K562 (cell line): Measurements from ENCODE around the gene DENND2A. TPM values are rescaled to one million over a fixed set of nuclear protein-coding genes. Genes with fewer than 3 reads are reported as not detected.
A peak's percentile ranks its signal among the peaks of the same experiment; 100 is the strongest.

ENCODE experiments used
- ATF3 ChIP-seq, 2 experiments: fragments of 450-650 bp in 1 of 2; sonication (generic) in 1 of 2; formaldehyde crosslinking in 1 of 2; IDR thresholded peaks in 1 of 2; conservative IDR thresholded peaks in 1 of 2; 2 replicates each; pipeline versions ENCODE4 v1.6.1 to v1.8.1; 2016 to 2023; ENCODE audit warnings: mild to moderate bottlenecking in 2 of 2, moderate library complexity in 2 of 2, inconsistent platforms in 1 of 2, missing genetic modification reagents in 1 of 2
- CBX2 ChIP-seq: fragments of 200-600 bp; sonication (generic); IDR thresholded peaks from one replicate; pipeline ENCODE4 v1.6.1; 2012; ENCODE audit warnings: mild to moderate bottlenecking, low read length, inconsistent platforms; ENCODE audit not compliant: insufficient read depth, poor library complexity, severe bottlenecking
- DIDO1 ChIP-seq: fragments of 450-650 bp; IDR thresholded peaks from 2 replicates; pipeline ENCODE4 v1.6.1; 2016; ENCODE audit warnings: low read depth, missing biosample characterization, missing genetic modification characterization
- E2F4 ChIP-seq: sonication (generic); formaldehyde crosslinking; IDR thresholded peaks from 2 replicates; pipeline ENCODE4 v1.8.0; 2022; ENCODE audit warnings: mild to moderate bottlenecking, low read depth, missing genetic modification reagents
- ELF4 ChIP-seq: fragments of 450-650 bp; formaldehyde crosslinking; IDR thresholded peaks from 2 replicates; pipeline ENCODE4 v1.4.0; 2022; ENCODE audit warnings: missing genetic modification characterization
- ESRRA ChIP-seq: fragments of 450-650 bp; IDR thresholded peaks from 2 replicates; pipeline ENCODE4 v1.6.1; 2014; ENCODE audit warnings: low read depth, mild to moderate bottlenecking, moderate library complexity, borderline replicate concordance
- FOXJ2 ChIP-seq: fragments of 200-800 bp; sonication (Bioruptor generic); IDR thresholded peaks from 2 replicates; pipeline ENCODE4 v1.6.1; 2016; ENCODE audit warnings: missing genetic modification characterization, missing compliant biosample characterization
- GMEB1 ChIP-seq: fragments of 250-450 bp; sonication (Bioruptor Pico); IDR thresholded peaks from 2 replicates; pipeline ENCODE4 v1.4.0; 2020; ENCODE audit warnings: mild to moderate bottlenecking
- GTF2E2 ChIP-seq: fragments of 200-800 bp; sonication (Bioruptor generic); IDR thresholded peaks from 2 replicates; pipeline ENCODE4 v1.6.1; 2016; ENCODE audit warnings: missing genetic modification characterization, missing compliant biosample characterization
- ILK ChIP-seq: fragments of 450-650 bp; IDR thresholded peaks from 2 replicates; pipeline ENCODE4 v1.6.1; 2016; ENCODE audit warnings: missing genetic modification characterization, low read depth, mild to moderate bottlenecking, missing compliant biosample characterization, moderate library complexity, borderline replicate concordance
- MAFG ChIP-seq: fragments of 450-650 bp; conservative IDR thresholded peaks from 2 replicates; pipeline ENCODE4 v1.6.1; 2016; ENCODE audit warnings: missing genetic modification characterization, missing compliant biosample characterization
- NFIC ChIP-seq: fragments of 450-650 bp; IDR thresholded peaks from 2 replicates; pipeline ENCODE4 v1.6.1; 2017; ENCODE audit warnings: mild to moderate bottlenecking, inconsistent platforms
- RFX7 ChIP-seq: fragments of 250-450 bp; sonication (Bioruptor Pico); IDR thresholded peaks from 2 replicates; pipeline ENCODE4 v1.5.1; 2021; ENCODE audit warnings: mild to moderate bottlenecking
- RHOXF2B ChIP-seq: fragments of 250-450 bp; sonication (Bioruptor Pico); conservative IDR thresholded peaks from 2 replicates; pipeline ENCODE4 v1.5.1; 2021
- SLC30A9 ChIP-seq: fragments of 250-450 bp; sonication (Bioruptor Pico); IDR thresholded peaks from 2 replicates; pipeline ENCODE4 v1.8.0; 2022; ENCODE audit warnings: mild to moderate bottlenecking, moderate library complexity
- SMARCA4 ChIP-seq: fragments of 450-650 bp; IDR thresholded peaks from 2 replicates; pipeline ENCODE4 v1.6.1; 2016
- STAG1 ChIP-seq: sonication (generic); formaldehyde crosslinking; IDR thresholded peaks from 2 replicates; pipeline ENCODE4 v1.5.0; 2020; ENCODE audit warnings: missing genetic modification reagents, borderline replicate concordance
- ZBTB5 ChIP-seq: fragments of 450-650 bp; IDR thresholded peaks from 2 replicates; pipeline ENCODE4 v1.6.1; 2017; ENCODE audit warnings: antibody characterized with exemption
- ZNF175 ChIP-seq: fragments of 200-800 bp; sonication (Bioruptor generic); IDR thresholded peaks from 2 replicates; pipeline ENCODE4 v1.6.1; 2016; ENCODE audit warnings: low read depth, mild to moderate bottlenecking, missing genetic modification characterization, missing compliant biosample characterization
- ZNF197 ChIP-seq: fragments of 200-800 bp; sonication (Bioruptor generic); IDR thresholded peaks from 2 replicates; pipeline ENCODE4 v1.6.1; 2016; ENCODE audit warnings: low read depth, missing genetic modification characterization, missing compliant biosample characterization
- ZNF253 ChIP-seq: fragments of 250-450 bp; sonication (Bioruptor Pico); conservative IDR thresholded peaks from 2 replicates; pipeline ENCODE4 v1.6.1; 2021; ENCODE audit warnings: mild to moderate bottlenecking
- ZNF324 ChIP-seq: fragments of 250-450 bp; sonication (Bioruptor Pico); IDR thresholded peaks from 2 replicates; pipeline ENCODE4 v1.4.0; 2020; ENCODE audit warnings: mild to moderate bottlenecking
- ZNF583 ChIP-seq: fragments of 250-450 bp; sonication (Bioruptor Pico); IDR thresholded peaks from 2 replicates; pipeline ENCODE4 v1.4.0; 2020
- ZNF79 ChIP-seq: fragments of 250-450 bp; sonication (Bioruptor Pico); IDR thresholded peaks from 2 replicates; pipeline ENCODE4 v1.4.0; 2020; ENCODE audit warnings: low read depth, mild to moderate bottlenecking, moderate library complexity
- polyA plus RNA-seq, 8 experiments: library from polyadenylated mRNA; depleted of rRNA in 4 of 8; stranded (reverse) in 5 of 8; unstranded in 3 of 8; fragments of >200 nt; fragmentation: Nextera tagmentation in 2 of 8; fragmentation: Illumina TruSeq in 1 of 8; extraction: Ambion mirVana in 2 of 8; extraction: Trizol in 1 of 8; gene quantifications; 2 replicates each; pipeline versions ENCODE4 v1.2.1 to v1.2.3, GENCODE V29; 2011 to 2014; ENCODE audit warnings: inconsistent platforms in 1 of 8, missing spikeins in 1 of 8
- total RNA-seq, 7 experiments: library from RNA; depleted of rRNA in 6 of 7; stranded (reverse); fragments of >200 nt in 6 of 7; fragmentation: Illumina TruSeq in 2 of 7; extraction: Trizol in 2 of 7; gene quantifications; 2 replicates each; pipeline versions ENCODE4 v1.2.1 to v1.2.3, GENCODE V29; 2011 to 2021; ENCODE audit warnings: low replicate concordance in 1 of 7

The DENND2A gene
- total and polyA plus RNA-seq, 9 of the 15 experiments (the other 6 are each of a cell fraction or from before 2014, with no cell fraction given) = not detected

DNA sequence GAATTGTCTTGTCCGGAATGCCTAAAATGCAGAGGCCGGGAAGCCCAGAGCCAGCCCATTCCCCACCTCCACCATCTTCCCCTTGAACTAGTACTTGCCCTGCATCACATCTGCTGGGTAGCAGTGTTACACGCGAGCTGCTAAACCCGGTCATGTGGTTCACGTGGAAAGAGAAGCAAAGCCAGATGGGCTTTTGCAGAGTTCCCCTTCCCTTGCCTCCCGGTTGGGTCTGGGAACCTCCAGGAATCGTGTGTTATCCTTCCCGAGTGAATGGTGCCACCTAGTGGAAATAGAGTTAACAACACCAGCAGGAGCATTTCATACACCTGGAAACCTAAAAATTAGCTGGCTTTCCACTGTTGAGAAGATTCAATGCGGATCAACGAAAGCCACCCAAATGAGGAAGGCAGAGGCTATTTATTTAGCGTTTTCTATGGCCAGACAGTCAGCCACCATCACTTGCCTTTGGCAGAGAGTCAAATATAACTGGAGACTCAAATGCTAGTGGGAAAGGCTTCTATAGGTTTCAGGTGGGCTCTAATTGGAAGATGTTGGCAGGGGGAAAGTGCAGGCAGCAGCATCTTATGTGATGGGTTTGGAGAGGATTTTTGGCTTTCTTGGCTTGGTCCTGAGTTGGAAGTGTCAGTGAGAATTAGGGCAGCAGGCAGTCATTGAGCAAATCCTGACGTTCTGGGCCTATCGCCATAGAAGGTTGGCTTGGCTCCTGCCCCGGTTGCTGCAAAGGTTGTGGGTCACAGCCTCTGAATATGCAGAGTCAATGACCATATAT lies 12.9 kb upstream of the DENND2A start (continued):
- no peak for TF ChIP-seq RFX7 (CRISPR knock-in tag)
- TF ChIP-seq ATF3 (IDR thresholded peaks at IDR 0.05) = no peak
- no peak for TF ChIP-seq ATF3 (CRISPR knock-in tag; conservative IDR thresholded peaks at IDR 0.05)
- TF ChIP-seq SMARCA4 = no peak
- no peak for TF ChIP-seq GTF2E2 (tag)
- TF ChIP-seq ESRRA = 0 out of 2 replicates have a peak, but pooled peaks have one; percentile 13
- no peak for TF ChIP-seq ELF4 (CRISPR knock-in tag)
- TF ChIP-seq ILK = no peak
- TF ChIP-seq ZNF79 (CRISPR knock-in tag) = no peak
- no peak for TF ChIP-seq ZBTB5
- TF ChIP-seq ZNF253 (CRISPR knock-in tag) = no peak
- no peak for TF ChIP-seq E2F4
- peak; percentile 15; the same call in 1 of the 2 replicates for TF ChIP-seq GMEB1 (CRISPR knock-in tag)
- no peak for TF ChIP-seq ZNF197
- no peak for TF ChIP-seq RHOXF2B (CRISPR knock-in tag)
- TF ChIP-seq SLC30A9 (CRISPR knock-in tag) = no peak
- TF ChIP-seq STAG1 (CRISPR knock-in tag) = peak; percentile 78; the same call in 1 of the 2 replicates
- no peak for TF ChIP-seq CBX2
- no peak for TF ChIP-seq DIDO1
- no peak for TF ChIP-seq FOXJ2 (tag)
- no peak for TF ChIP-seq NFIC
- no peak for TF ChIP-seq MAFG (tag)
- TF ChIP-seq ZNF175 (CRISPR knock-in tag) = no peak
- 0 out of 2 replicates have a peak, but pooled peaks have one; percentile 26 for TF ChIP-seq ZNF583 (CRISPR knock-in tag)
- no peak for TF ChIP-seq ZNF324 (CRISPR knock-in tag)
